HFFc6 (cell line): ENCODE measurements around the gene SLITRK3. TPM values are rescaled to one million over a fixed set of nuclear protein-coding genes. Genes with fewer than 3 reads are reported as not detected.
"Not testable (repeated sequence)": the region's sequence is repeated elsewhere in the genome, so short reads cannot be mapped to it uniquely, and the experiment has no call there.

Experiments used
- DNase-seq: peaks from one replicate; pipeline ENCODE4 v3.0.0-alpha.2; 2018
- H3K27ac Mint-ChIP-seq: 2 replicates; pipeline ENCODE4 v1.8.0; 2020; ENCODE audit warnings: mild to moderate bottlenecking, mixed read lengths
- H3K27me3 Mint-ChIP-seq: 2 replicates; pipeline ENCODE4 v1.8.0; 2021; ENCODE audit warnings: mild to moderate bottlenecking, moderate library complexity, mixed read lengths; ENCODE audit not compliant: insufficient read depth
- H3K36me3 Mint-ChIP-seq: 2 replicates; pipeline ENCODE4 v1.8.0; 2021; ENCODE audit warnings: low read depth, mixed read lengths
- H3K4me1 Mint-ChIP-seq: 2 replicates; pipeline ENCODE4 v1.8.0; 2020; ENCODE audit warnings: low read depth, mixed read lengths
- H3K4me3 Mint-ChIP-seq: 2 replicates; pipeline ENCODE4 v1.8.0; 2020; ENCODE audit warnings: mild to moderate bottlenecking, moderate library complexity, mixed read lengths
- H3K9me3 Mint-ChIP-seq: 2 replicates; pipeline ENCODE4 v1.8.0; 2020; ENCODE audit warnings: mild to moderate bottlenecking, mixed read lengths
- total RNA-seq, 6 experiments: library from RNA; stranded (reverse); fragmentation: NEBNext Ultra II Directional; extraction: Animal tissue kit (Norgen Biotek cat#: 25700); gene quantifications; 2 replicates in 1 of 6; 3 replicates in 5 of 6; pipeline ENCODE4 v1.2.3, GENCODE V29; 2021
- TF ChIP-seq, protein P1 (sequence below): fragments of 200-600 bp; sonication (generic); IDR thresholded peaks from 2 replicates; pipeline ENCODE4 v1.5.0; 2021; ENCODE audit warnings: antibody characterized with exemption, mild to moderate bottlenecking

The SLITRK3 gene
- total RNA-seq, 6 experiments from 2014 or later, result not detected

DNA sequence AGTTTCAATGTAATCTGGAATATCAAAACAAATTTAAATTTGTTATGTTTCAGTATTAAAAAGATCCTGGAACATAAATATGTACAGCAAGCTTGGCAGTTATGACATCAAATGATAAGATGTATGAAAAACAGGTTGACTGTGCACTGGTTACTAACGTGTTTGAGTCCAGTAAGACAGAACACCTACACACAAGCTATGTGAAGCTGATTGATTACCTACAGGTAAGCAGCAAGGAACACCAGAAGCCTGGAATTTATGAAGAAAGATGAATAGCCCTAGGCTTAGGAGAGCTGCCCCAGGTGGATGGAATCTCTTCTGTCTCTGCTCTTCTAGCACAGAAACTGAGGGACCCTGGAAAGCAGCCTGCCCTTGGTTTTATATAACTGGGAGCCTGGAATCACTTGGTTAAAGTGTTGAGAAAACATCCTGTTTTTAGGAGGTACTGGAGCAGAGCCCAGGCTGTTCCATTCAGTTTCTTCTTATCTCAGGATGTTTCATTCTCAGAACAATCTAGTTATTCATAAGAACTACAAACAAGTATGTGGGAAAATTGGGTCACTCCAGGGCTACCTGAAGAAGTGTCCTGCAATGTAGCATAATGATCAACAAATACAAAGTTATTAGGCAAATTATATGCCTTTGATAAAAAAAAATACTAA is 36.3 kb downstream of the SLITRK3 start:
- Mint-ChIP-seq H3K4me1 (no peaks in the 10 kb centered on the region), H3K4me3 (no peak overlapping the region), H3K27ac (no peak overlapping the region), H3K36me3 (no peaks in the 10 kb centered on the region), H3K27me3 (no peaks in the 10 kb centered on the region; the same call in 1 of the 2 replicates), H3K9me3 (peaks cover 17% of the 10 kb centered on the region)
- TF ChIP-seq, protein P1, sequence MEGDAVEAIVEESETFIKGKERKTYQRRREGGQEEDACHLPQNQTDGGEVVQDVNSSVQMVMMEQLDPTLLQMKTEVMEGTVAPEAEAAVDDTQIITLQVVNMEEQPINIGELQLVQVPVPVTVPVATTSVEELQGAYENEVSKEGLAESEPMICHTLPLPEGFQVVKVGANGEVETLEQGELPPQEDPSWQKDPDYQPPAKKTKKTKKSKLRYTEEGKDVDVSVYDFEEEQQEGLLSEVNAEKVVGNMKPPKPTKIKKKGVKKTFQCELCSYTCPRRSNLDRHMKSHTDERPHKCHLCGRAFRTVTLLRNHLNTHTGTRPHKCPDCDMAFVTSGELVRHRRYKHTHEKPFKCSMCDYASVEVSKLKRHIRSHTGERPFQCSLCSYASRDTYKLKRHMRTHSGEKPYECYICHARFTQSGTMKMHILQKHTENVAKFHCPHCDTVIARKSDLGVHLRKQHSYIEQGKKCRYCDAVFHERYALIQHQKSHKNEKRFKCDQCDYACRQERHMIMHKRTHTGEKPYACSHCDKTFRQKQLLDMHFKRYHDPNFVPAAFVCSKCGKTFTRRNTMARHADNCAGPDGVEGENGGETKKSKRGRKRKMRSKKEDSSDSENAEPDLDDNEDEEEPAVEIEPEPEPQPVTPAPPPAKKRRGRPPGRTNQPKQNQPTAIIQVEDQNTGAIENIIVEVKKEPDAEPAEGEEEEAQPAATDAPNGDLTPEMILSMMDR, result no peak
- no peak for DNase-seq

DNA sequence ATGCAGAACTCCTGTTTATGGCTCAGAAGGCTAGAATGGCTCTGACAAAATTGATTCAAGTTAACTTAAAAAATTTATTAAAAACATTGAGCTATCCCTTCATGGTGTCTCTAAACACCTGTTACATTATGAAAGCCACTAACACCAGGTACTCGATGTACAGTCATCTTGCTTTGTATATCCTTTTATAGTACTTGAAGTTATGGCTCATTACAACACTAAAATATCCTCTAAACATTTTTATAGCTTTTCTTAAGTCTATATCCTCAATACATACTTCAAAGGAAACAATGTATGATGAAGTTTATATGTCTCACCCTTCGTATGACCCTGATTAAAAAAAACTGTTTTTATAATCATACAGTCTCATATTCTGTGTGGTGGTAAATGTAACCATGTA is 38.2 kb downstream of the SLITRK3 start:
- no peaks in the 10 kb centered on the region for H3K4me1 Mint-ChIP-seq
- H3K4me3 Mint-ChIP-seq, result no peak overlapping the region
- TF ChIP-seq, protein P1, result no peak
- DNase-seq, result no peak
- no peaks in the 10 kb centered on the region for H3K27me3 Mint-ChIP-seq
- no peak overlapping the region for H3K27ac Mint-ChIP-seq
- H3K36me3 Mint-ChIP-seq, result no peaks in the 10 kb centered on the region
- peaks cover 17% of the 10 kb centered on the region for H3K9me3 Mint-ChIP-seq

DNA sequence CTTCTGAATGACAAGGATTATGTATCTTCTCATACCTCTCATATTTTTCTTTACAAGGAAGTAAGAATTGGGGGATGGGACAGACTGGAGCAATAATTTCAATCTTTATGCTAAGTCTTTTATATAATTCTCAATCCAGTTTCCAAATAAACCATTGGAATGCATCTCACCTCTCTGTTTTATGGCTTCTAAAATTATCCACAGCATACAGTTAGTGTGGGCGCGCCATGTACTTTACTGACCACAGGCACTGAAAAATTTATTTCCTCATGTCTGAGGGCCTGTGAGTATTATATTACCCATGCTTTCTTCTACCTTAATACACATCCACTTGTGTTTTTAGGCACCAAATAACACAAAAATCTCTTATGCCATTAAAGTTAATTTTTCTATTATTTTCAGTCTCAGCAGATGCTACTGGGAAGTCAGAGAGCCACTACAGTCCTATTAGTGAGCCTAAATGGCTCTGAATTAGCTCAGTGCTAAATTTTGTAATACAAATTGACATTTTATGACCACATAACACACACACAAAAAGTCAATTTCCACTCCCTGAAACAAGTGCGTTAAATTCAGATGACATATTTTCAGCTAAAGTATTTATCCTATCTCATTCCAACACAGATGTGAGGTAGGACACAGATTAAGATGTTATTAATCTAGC is 39.3 kb downstream of the SLITRK3 start:
- Mint-ChIP-seq H3K4me3 (no peak overlapping the region), H3K4me1 (no peaks in the 10 kb centered on the region), H3K27me3 (no peaks in the 10 kb centered on the region), H3K27ac (no peak overlapping the region), H3K36me3 (no peaks in the 10 kb centered on the region), H3K9me3 (peaks cover 19% of the 10 kb centered on the region; the same call in 1 of the 2 replicates)
- TF ChIP-seq, protein P1, result no peak
- DNase-seq, result no peak

DNA sequence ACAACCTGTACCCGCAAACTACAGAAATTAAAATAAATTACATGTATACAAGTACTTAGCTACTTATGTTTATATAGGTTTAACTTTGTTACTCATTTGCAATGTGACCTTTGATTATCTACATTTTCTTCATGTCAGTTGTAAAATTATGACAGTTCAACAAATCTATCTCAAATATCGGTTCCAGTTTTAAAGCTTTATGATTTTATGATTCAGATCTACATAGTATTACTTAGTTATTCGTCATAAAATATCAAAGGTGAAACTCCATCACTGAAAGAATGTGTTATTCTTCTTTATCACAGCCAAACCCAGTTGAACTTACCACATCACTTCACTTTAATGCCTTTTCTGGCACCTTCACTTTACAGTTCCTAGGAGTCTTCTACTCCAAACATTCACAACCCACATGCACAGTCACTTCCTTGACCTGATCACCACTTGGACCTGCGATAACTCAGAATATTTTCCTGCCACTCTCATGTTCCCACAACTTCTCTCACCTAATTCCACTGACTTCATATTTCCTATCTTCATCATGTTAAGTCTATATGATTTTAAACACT is 47.2 kb downstream of the SLITRK3 start:
- peaks cover 27% of the 10 kb centered on the region for H3K9me3 Mint-ChIP-seq
- no peaks in the 10 kb centered on the region for H3K36me3 Mint-ChIP-seq
- no peak overlapping the region for H3K27ac Mint-ChIP-seq

DNA sequence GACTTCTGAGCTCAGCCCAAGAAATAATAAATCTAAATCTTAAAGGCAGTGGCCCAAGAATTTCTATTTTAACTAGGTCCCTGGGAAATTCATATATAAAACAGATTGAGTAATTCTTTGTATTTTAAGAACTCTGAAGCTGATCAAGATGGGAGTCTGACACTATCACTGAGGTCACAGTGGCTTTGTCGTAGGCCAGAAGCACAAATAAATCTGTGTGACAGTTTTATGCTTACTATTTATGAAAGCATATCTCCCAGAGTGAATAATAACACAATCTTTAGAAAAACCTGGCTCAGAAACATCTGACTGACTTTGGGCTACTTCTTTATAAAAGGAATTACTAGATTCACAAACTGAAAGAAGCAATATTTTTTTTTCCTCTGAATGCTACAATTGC is 51.9 kb downstream of the SLITRK3 start:
- peaks cover 13% of the 10 kb centered on the region for H3K9me3 Mint-ChIP-seq
- H3K27me3 Mint-ChIP-seq, result no peaks in the 10 kb centered on the region
- no peaks in the 10 kb centered on the region for H3K4me1 Mint-ChIP-seq

More for the DNA sequence above, 47.2 kb downstream of the SLITRK3 start:
- TF ChIP-seq, protein P1, result no peak
- DNase-seq, result no peak
- Mint-ChIP-seq H3K27me3 (no peaks in the 10 kb centered on the region), H3K4me1 (no peaks in the 10 kb centered on the region), H3K4me3 (no peak overlapping the region)

DNA sequence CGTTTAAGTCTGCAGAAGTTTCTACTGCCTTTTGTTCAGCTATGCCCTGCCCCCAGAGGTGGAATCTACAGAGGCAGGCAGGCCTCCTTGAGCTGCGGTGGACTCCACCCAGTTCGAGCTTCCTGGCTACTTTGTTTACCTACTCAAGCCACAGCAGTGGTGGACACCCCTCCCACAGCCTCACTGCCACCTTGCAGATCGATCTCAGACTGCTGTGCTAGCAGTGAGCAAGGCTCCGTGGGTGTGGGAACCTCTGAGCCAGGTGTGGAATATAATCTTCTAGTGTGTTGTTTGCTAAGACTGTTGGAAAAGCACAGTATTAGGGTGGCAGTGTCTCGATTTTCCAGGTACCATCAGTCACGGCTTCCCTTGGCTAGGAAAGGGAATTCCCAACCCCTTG is 56.3 kb downstream of the SLITRK3 start:
- H3K9me3 Mint-ChIP-seq, result peaks cover 41% of the 10 kb centered on the region
- not testable (repeated sequence) for H3K27me3 Mint-ChIP-seq, H3K27ac Mint-ChIP-seq, H3K4me3 Mint-ChIP-seq, H3K4me1 Mint-ChIP-seq, H3K36me3 Mint-ChIP-seq, DNase-seq

More for the DNA sequence above, 51.9 kb downstream of the SLITRK3 start:
- Mint-ChIP-seq H3K27ac (no peak overlapping the region), H3K36me3 (no peaks in the 10 kb centered on the region), H3K4me3 (no peak overlapping the region)
- DNase-seq, result no peak
- TF ChIP-seq, protein P1, result no peak
